Osteoblast (primary cell): ENCODE data around the gene IRF2BPL. TPM values are rescaled to one million over a fixed set of nuclear protein-coding genes. Genes with fewer than 3 reads are reported as not detected.

Experiments
- DNase-seq: peaks from one replicate; pipeline ENCODE4 v3.0.0; 2011; ENCODE audit warnings: low spot score, mixed read lengths; ENCODE audit not compliant: insufficient read length; ENCODE audit errors: missing footprints
- H2AFZ ChIP-seq: 2 replicates; pipeline ENCODE4 v1.6.0; 2011; ENCODE audit warnings: mild to moderate bottlenecking, low read length
- H3K27ac ChIP-seq: 2 replicates; pipeline ENCODE4 v1.5.1; 2011; ENCODE audit warnings: mild to moderate bottlenecking, low read depth, low read length, moderate library complexity
- H3K27me3 ChIP-seq: 2 replicates; pipeline ENCODE4 v1.6.0; 2012; ENCODE audit warnings: mild to moderate bottlenecking, control low read depth, inconsistent platforms, low read length, moderate library complexity; ENCODE audit not compliant: insufficient read depth
- H3K36me3 ChIP-seq: 2 replicates; pipeline ENCODE4 v1.5.1; 2011; ENCODE audit warnings: mild to moderate bottlenecking, low read length, control low read depth, moderate library complexity; ENCODE audit not compliant: insufficient read depth
- H3K4me1 ChIP-seq: 2 replicates; pipeline ENCODE4 v1.5.1; 2011; ENCODE audit warnings: mild to moderate bottlenecking, low read length, control low read depth, moderate library complexity; ENCODE audit not compliant: insufficient read depth
- H3K4me2 ChIP-seq: 2 replicates; pipeline ENCODE4 v1.6.0; 2011; ENCODE audit warnings: mild to moderate bottlenecking, low read length; ENCODE audit not compliant: insufficient read depth
- H3K4me3 ChIP-seq: fragments of 200-600 bp; sonication (generic); 3 replicates; pipeline ENCODE4 v1.5.1; 2012; ENCODE audit warnings: mild to moderate bottlenecking, low read length, inconsistent platforms; ENCODE audit not compliant: insufficient read depth
- H3K79me2 ChIP-seq: 2 replicates; pipeline ENCODE4 v1.6.0; 2012; ENCODE audit warnings: mild to moderate bottlenecking, low read length, control low read depth, inconsistent platforms; ENCODE audit not compliant: insufficient read depth
- H3K9me3 ChIP-seq: 2 replicates; pipeline ENCODE4 v1.5.1; 2011; ENCODE audit warnings: low read depth, low read length, control low read depth
- H4K20me1 ChIP-seq: 2 replicates; pipeline ENCODE4 v1.6.0; 2012; ENCODE audit warnings: mild to moderate bottlenecking, low read length, control low read depth; ENCODE audit not compliant: insufficient read depth
- CTCF ChIP-seq: IDR thresholded peaks from 2 replicates; pipeline ENCODE4 v1.5.1; 2011; ENCODE audit warnings: mild to moderate bottlenecking, low read depth, low read length, moderate library complexity; ENCODE audit errors: extremely low read depth
- total RNA-seq: library from RNA; depleted of rRNA; stranded (reverse); fragments of >200 nt; gene quantifications from 2 replicates; pipeline ENCODE4 v1.2.3, GENCODE V29; 2012

Gene IRF2BPL
- total RNA-seq, 1 donor = 26.4 TPM

- Histone ChIP-seq H2AFZ (peak overlapping the region; percentile 63), H3K9me3 (no peaks in the 10 kb centered on the region), H4K20me1 (no peaks in the 10 kb centered on the region), H3K36me3 (no peaks in the 10 kb centered on the region), H3K27me3 (no peaks in the 10 kb centered on the region), H3K4me2 (peak overlapping the region; percentile 95), H3K79me2 (no peaks in the 10 kb centered on the region), H3K4me3 (peak overlapping the region; percentile 76), H3K27ac (peak overlapping the region; percentile 99), H3K4me1 (peaks cover 59% of the 10 kb centered on the region)
- DNase-seq = peak; percentile 91
- no peak for TF ChIP-seq CTCF
Measured at GRCh38 chr14:77033622-77034589, 5.4 kb upstream of the IRF2BPL start.

DNA sequence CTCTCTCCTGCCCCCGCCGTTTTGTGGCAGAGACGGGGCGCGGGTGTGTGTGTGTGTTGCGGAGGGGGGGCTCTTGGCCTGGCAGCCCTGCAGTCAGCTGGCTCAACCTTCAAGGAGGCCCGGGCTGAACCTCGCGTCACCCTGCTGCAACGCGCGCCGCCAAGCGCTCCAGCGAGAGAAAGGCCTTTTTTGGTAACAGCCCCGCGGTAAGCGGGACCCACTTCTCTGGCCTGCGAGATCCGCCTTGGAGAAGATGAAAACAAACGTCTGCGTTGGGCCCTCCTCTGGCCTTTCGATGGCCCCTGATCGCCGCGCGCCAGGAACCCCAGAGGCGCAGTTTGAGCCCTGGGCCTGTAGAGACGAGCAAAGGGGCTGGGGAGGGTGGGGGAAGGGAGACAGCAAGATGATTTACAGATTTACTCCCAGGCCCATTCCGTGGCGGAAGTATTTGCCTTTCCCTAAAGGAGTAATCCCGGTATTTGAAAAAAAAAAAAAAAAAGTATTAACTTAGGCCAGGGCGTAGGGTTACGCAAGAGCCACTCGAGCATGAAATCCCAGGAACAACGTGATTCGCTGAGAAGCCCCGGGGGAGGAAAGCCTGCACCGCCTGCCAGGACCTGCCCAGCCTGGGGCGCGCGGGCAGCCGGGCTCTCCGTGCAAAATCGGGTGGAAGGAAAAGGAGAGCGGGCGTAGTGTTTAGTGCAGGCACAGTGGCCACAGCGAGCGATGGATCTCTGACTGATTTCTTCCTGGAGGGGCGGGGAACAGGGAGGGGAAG lies 4.5 kb upstream of the IRF2BPL start:
- peak overlapping the region; percentile 69 for H2AFZ ChIP-seq
- no peak for TF ChIP-seq CTCF

GRCh38 chr14:77032491-77032843 lies 4.0 kb upstream of the IRF2BPL start:
- Histone ChIP-seq H3K27me3 (no peaks in the 10 kb centered on the region), H3K4me3 (peak overlapping the region; percentile 76), H3K4me2 (peak overlapping the region; percentile 95), H3K79me2 (no peaks in the 10 kb centered on the region), H2AFZ (peak overlapping the region; percentile 69), H3K4me1 (peaks cover 48% of the 10 kb centered on the region), H3K9me3 (no peaks in the 10 kb centered on the region), H3K27ac (peak overlapping the region; percentile 99), H4K20me1 (no peaks in the 10 kb centered on the region), H3K36me3 (no peaks in the 10 kb centered on the region)
- no peak for DNase-seq
- no peak for TF ChIP-seq CTCF

More for the DNA sequence above, 4.5 kb upstream of the IRF2BPL start:
- Histone ChIP-seq H3K4me1 (peaks cover 54% of the 10 kb centered on the region), H4K20me1 (no peaks in the 10 kb centered on the region), H3K79me2 (no peaks in the 10 kb centered on the region), H3K27me3 (no peaks in the 10 kb centered on the region), H3K9me3 (no peaks in the 10 kb centered on the region), H3K36me3 (no peaks in the 10 kb centered on the region), H3K4me2 (peak overlapping the region; percentile 95), H3K27ac (peak overlapping the region; percentile 99), H3K4me3 (peak overlapping the region; percentile 76)
- peak; percentile 98 for DNase-seq
